Suprapubic skin (tissue), 4 donors: Measurements from ENCODE around the gene COL5A1.

Source experiments
- EP300 ChIP-seq: sonication (generic); formaldehyde crosslinking; IDR thresholded peaks from one replicate; pipeline ENCODE4 v1.6.1; 2017; ENCODE audit warnings: antibody characterized with exemption
- POLR2A ChIP-seq, 2 donors: fragments of 450-650 bp; IDR thresholded peaks; one replicate each; pipeline ENCODE4 v1.6.1; 2017; ENCODE audit warnings: antibody characterized with exemption in 2 of 2, mild to moderate bottlenecking in 2 of 2, moderate library complexity in 2 of 2
- POLR2AphosphoS5 ChIP-seq, 3 donors: sonication (generic); formaldehyde crosslinking; IDR thresholded peaks; one replicate each; pipeline ENCODE4 v1.6.1; 2017; ENCODE audit warnings: antibody characterized with exemption in 3 of 3
- TF ChIP-seq, protein P1 (sequence below), 2 donors: fragments of 200-600 bp in 1 of 2; fragments of 450-650 bp in 1 of 2; sonication (generic) in 1 of 2; IDR thresholded peaks; one replicate each; pipeline ENCODE4 v1.5.1; 2016 to 2019; ENCODE audit warnings: antibody characterized with exemption in 2 of 2, mild to moderate bottlenecking in 1 of 2, moderate library complexity in 1 of 2

DNA sequence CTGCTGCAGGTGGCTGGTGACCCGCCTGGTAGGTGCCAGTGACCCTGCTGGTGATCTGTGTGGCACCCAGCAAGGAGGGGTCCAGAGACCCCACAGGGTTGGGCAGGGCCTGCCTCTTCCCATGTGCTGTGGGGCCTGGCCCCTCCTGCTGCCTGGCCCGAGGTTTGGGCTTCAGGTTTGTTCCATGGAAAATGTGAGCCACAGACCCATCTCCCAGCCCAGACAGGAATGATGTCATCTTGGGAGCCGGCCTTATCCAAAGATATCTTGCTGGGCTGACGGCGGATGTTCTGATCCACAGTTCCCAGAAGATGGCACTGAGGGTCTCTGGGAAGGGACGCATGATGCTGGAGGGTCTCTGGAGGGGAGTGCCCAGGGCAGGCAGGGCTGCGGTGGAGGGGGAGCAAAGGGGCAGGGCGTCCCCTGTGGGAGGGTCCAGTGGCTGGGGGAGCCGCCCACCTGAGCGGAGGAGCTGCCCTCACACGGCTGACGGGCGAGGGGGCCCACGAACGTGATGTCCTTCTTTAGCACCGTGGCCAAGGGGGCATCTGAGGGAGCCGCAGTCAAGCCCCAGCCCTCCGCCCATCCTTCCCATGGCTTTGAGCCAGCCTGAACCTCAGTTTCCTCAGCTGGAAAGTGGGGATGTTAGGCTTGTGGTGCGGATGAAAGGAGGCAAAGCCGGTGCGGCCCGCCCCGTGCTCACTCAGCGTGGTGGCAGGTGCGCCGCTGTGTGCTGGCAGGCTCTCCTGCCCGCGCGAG, 68.1 kb downstream of the COL5A1 start:
- TF ChIP-seq, protein P1, sequence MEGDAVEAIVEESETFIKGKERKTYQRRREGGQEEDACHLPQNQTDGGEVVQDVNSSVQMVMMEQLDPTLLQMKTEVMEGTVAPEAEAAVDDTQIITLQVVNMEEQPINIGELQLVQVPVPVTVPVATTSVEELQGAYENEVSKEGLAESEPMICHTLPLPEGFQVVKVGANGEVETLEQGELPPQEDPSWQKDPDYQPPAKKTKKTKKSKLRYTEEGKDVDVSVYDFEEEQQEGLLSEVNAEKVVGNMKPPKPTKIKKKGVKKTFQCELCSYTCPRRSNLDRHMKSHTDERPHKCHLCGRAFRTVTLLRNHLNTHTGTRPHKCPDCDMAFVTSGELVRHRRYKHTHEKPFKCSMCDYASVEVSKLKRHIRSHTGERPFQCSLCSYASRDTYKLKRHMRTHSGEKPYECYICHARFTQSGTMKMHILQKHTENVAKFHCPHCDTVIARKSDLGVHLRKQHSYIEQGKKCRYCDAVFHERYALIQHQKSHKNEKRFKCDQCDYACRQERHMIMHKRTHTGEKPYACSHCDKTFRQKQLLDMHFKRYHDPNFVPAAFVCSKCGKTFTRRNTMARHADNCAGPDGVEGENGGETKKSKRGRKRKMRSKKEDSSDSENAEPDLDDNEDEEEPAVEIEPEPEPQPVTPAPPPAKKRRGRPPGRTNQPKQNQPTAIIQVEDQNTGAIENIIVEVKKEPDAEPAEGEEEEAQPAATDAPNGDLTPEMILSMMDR (IDR thresholded peaks at IDR 0.05), result no peak
- no peak for TF ChIP-seq POLR2A (IDR thresholded peaks at IDR 0.05)
- TF ChIP-seq POLR2AphosphoS5 (IDR thresholded peaks at IDR 0.05), result no peak
- no peak for TF ChIP-seq EP300
